Fibroblast of gingiva (primary cell): Measurements from ENCODE around the gene RIOK2.
"Not testable (repeated sequence)": the region's sequence is repeated elsewhere in the genome, so short reads cannot be mapped to it uniquely, and the experiment has no call there.

Source experiments
- DNase-seq: peaks from one replicate; pipeline ENCODE4 v3.0.0-alpha.2; 2011; ENCODE audit warnings: low read depth

The RIOK2 gene

DNA sequence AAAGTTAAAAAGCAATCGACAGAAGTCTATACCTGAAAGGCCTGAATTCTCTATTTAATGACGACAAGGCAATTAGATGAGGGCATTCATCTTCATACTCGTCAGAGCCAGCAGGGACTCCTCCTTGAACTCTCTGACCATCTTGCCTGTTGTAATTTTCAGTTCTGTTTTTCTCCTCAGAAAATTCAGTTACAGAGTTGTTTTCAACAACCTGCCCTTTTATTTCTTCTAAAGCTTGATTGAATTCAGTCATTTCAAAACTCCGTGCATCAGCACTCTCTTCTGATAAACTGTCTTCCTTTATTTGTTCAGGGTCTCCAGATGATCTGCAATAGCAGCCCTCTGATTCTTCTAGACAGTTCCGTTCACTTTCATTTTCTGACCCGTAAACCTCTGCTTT, 15.6 kb downstream of the RIOK2 start:
- DNase-seq = no peak

DNA sequence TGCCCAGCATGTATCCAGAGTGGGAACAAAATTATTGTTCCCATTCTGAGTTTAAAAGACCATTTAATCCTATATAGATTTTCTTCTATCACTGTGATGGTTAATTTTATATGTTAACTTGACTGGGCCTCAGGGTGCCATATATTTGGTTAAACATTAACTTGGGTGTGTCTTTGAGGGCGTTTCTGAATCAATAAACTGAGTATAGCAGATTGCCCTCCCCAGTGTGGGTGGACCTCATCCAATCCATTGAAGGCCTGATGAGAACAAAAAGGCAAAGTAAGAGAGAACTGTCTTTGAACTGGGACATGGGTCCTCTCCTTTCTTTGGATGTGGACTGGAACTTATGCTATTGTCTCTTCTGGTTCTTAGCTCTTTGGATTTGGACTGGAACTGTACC, 17.3 kb downstream of the RIOK2 start:
- DNase-seq = no peak

DNA sequence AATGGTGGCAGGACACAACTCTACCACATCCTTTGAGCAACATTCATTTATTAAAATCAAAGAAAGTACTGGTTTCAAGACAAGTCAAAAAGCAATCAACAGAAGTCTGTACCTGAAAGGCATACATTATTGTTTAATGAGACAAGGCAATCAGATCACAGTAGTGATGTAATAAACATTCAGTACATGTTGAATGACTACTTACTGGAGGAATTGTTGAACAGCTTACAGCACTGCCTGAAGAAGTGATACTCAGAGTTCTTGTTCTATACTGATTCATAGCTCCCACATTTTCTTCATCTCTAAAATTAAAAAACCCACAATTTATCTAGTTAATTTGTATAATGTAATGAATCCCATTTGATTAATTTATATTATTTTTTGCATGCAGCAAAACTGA, 18.2 kb downstream of the RIOK2 start:
- no peak for DNase-seq

GRCh38 chr5:97163790-97164285, 19.2 kb downstream of the RIOK2 start:
- DNase-seq = no peak

GRCh38 chr5:97163360-97163764, 19.7 kb downstream of the RIOK2 start:
- no peak for DNase-seq

- DNase-seq = peak; percentile 71
These were observed 21.0 kb downstream of the RIOK2 start for GRCh38 chr5:97162045-97162444.

GRCh38 chr5:97157689-97158088, 25.4 kb downstream of the RIOK2 start:
- DNase-seq = no peak

DNA sequence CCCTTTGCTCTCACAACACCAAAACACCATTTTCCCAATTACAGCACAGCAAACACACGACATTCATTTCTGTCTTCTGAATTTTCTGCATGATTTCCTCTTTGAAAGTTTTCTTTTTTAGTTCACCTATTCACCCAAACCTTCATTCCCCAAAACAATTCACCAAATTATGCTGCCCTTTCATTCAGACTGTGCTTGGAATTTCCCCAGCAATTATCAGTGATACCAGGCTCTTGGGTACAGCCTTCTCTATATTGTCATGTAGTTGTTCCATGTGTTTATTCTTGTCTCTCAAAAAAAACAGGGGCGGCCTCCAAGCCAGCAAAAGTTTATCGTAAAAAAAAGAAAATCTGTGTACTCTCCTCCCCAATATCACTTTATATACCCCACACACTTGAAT, 31.7 kb downstream of the RIOK2 start:
- DNase-seq = no peak

DNA sequence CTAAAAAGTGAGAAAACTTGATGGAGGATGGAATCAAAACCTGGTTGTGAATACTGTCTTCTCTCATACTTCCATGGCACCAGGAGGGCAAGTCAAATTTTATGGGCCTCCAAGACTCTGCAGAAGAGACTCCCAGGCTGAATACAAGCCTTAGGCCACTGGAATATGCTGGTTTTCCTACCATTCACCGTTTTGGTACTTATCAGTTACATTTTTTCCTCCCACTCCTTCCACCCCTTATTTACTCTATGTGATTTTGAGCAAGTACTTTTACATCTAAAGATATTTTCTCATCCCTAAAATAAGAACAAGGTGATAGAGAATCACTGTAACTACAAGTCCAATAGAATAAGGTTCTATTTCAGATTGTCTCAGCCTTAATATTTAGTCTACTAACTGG, 32.6 kb downstream of the RIOK2 start:
- DNase-seq = no peak

DNA sequence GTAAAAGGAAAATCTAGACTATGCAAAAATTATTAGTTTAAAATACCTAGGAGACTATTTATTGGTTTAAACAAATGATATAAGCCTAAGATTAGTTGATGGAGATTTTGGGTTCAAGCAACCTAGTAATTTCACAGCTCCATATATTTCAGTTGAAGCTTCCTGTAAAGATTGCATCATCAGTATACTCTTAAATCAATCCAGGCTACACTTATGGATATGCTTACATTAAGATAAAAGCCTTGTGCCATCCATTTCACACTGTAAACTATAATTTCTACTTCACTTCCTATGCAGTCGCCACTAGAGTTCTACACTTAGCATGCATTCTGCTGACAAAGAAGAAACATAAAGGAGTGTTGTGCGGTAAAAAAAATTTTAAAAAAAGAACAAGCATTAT, 33.3 kb downstream of the RIOK2 start:
- no peak for DNase-seq

- DNase-seq = no peak
These were observed 34.8 kb downstream of the RIOK2 start for GRCh38 chr5:97148288-97148687.

- DNase-seq = no peak
These were observed 39.3 kb downstream of the RIOK2 start for GRCh38 chr5:97143704-97144103.

DNA sequence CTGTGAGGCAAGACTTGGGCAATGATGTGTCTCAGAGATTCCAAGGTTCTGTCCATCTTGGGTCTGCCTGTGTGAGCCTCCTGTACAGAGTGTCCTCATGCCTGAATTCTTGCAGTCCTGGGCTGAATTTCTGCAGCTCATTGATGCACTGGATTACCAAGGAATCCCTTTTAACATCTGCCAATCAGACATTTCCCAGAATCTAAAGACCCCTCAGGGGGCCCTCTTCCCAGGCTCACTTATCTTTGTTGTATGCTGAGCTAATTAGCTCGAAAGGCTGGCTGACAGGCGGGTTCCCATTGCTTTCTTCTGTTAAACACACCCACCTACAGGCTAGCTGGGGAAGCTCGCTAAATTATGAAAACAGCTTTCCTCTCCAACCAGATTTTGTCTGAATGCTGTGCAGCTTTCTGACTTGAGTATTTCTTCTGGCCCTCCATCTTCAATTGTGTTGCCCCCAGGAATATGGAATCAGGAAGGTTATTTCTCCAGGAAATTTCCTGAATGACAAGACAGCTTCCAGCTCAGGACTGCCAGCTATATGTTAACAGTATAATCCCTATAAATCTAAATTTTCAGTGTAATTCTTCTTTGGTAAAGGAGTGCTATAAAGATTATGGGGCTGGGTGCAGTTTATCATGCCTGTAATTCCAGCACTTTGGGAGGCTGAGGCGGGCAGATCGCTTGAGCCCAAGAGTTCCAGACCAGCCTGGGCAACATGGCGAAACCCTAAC, 40.4 kb downstream of the RIOK2 start, which contains the start of gene LIX1:
Gene LIX1 (minus strand): TSS at position 91 of the 734 bp plus-strand sequence. CDS start 35 bp downstream, at position 56.
- peak; percentile 28 for DNase-seq

DNA sequence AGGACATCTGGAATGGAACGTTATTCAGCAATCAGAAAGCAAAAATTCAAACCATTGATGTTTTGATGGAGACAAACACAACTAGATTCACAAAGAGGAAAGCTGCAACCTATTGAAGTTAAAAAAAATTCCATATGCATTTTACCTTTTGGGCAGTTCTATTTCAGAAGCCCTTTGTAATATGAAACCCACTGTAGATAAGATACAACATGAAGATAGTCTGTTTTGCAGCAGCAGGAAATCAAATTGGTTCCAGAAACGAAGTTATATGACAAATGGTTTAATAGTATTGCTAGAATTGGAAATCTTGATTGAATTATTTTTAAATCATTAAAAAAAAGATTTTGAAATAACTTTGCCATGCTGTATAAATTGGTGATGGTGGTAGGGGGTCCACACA, 41.5 kb downstream of the RIOK2 start:
- no peak for DNase-seq

DNA sequence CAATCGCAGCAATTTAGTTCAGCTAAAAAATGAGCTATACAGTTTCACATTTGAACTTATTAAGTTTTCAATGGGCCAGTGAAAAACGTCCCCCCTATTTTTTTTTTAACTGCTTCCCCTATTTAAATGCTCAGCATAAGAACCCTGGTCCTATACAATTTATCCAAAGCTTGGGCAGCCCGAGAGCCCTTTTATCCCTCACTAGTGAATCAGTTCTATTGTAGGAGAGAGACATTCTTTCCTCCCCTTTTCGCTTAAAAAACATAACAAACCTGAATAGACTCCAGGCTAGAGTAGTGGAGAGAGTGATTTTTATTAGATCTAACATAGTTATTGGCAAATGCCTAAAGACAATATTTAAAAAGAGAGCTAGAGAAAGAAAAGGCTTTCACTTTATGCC, 42.0 kb downstream of the RIOK2 start:
- no peak for DNase-seq

GRCh38 chr5:97140250-97140649, 42.8 kb downstream of the RIOK2 start:
- not testable (repeated sequence) for DNase-seq

DNA sequence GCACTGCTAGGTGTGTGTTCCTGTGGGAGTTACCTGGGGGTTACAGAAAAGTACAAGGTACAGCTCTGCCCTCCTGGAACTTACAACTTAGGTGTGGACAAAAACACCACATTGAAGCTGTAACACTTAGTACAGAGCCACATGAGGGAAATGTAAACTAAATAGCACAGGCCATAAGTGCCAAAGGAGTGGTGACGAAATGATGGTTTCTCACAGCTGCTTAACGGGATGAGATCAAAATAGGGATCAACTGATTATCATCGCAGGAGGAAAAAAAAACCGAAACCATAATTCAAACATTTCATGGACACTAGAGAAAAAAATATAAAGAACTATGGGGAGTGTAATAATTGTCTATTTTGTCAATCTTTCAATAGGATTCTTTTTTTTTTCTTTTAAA, 46.6 kb downstream of the RIOK2 start:
- DNase-seq = no peak

GRCh38 chr5:97135868-97136267, 47.2 kb downstream of the RIOK2 start:
- no peak for DNase-seq

- DNase-seq = no peak
These were observed 48.4 kb downstream of the RIOK2 start for GRCh38 chr5:97134634-97135033.

GRCh38 chr5:97133101-97133500, 49.9 kb downstream of the RIOK2 start:
- no peak for DNase-seq

GRCh38 chr5:97131921-97132320, 51.1 kb downstream of the RIOK2 start:
- DNase-seq = no peak

GRCh38 chr5:97131139-97131710, 51.8 kb downstream of the RIOK2 start:
- no peak for DNase-seq

GRCh38 chr5:97127727-97128126, 55.3 kb downstream of the RIOK2 start:
- DNase-seq = no peak
